AG10803 (cell line): ENCODE measurements around the gene ACOT8.

ENCODE experiments used
- DNase-seq: peaks from one replicate; pipeline ENCODE4 v3.0.0; 2010; ENCODE audit warnings: low read depth
- H3K4me3 ChIP-seq: 2 replicates; pipeline ENCODE4 v1.5.1; 2011; ENCODE audit warnings: mild to moderate bottlenecking, low read length, control low read depth
- CTCF ChIP-seq: conservative IDR thresholded peaks from 2 replicates; pipeline ENCODE4 v1.5.1; 2011; ENCODE audit warnings: mild to moderate bottlenecking, low read length, control low read depth, inconsistent platforms

The ACOT8 gene

GRCh38 chr20:45816951-45817350 lies 40.2 kb downstream of the ACOT8 start:
- TF ChIP-seq CTCF, result no peak
- H3K4me3 ChIP-seq, result no peak overlapping the region
- no peak for DNase-seq

GRCh38 chr20:45814314-45814713 lies 42.9 kb downstream of the ACOT8 start:
- no peak for DNase-seq
- TF ChIP-seq CTCF, result no peak
- H3K4me3 ChIP-seq, result no peak overlapping the region; the same call in 1 of the 2 replicates

GRCh38 chr20:45813489-45813888 lies 43.7 kb downstream of the ACOT8 start:
- TF ChIP-seq CTCF, result no peak
- peak overlapping the region; percentile 68 for H3K4me3 ChIP-seq
- DNase-seq, result no peak

GRCh38 chr20:45813006-45813340 lies 44.2 kb downstream of the ACOT8 start:
- H3K4me3 ChIP-seq, result peak overlapping the region; percentile 68
- TF ChIP-seq CTCF, result no peak
- no peak for DNase-seq

GRCh38 chr20:45812157-45813005 lies 44.8 kb downstream of the ACOT8 start, which contains the start of gene UBE2C:
UBE2C (plus strand) TSS chr20:45812644; CDS start chr20:45812696, 52 bp downstream.
- TF ChIP-seq CTCF, result no peak
- peak; percentile 100 for DNase-seq

GRCh38 chr20:45810191-45810970 lies 46.8 kb downstream of the ACOT8 start:
- H3K4me3 ChIP-seq, result no peak overlapping the region
- no peak for TF ChIP-seq CTCF
- no peak for DNase-seq

More at GRCh38 chr20:45812157-45813005, 44.8 kb downstream of the ACOT8 start, which contains the start of gene UBE2C:
- H3K4me3 ChIP-seq, result peak within 1 kb of the TSS; percentile 68

GRCh38 chr20:45801851-45802250 lies 55.3 kb downstream of the ACOT8 start:
- no peak for DNase-seq
- no peak overlapping the region for H3K4me3 ChIP-seq
- no peak for TF ChIP-seq CTCF
